ENCODE results near the gene EXOC6. TPM values are rescaled to one million over a fixed set of nuclear protein-coding genes. Genes with fewer than 3 reads are reported as not detected.

EXOC6 gene
- total RNA-seq, 2 donors from 2014 or later, result 12.6 to 15.2 TPM

DNA sequence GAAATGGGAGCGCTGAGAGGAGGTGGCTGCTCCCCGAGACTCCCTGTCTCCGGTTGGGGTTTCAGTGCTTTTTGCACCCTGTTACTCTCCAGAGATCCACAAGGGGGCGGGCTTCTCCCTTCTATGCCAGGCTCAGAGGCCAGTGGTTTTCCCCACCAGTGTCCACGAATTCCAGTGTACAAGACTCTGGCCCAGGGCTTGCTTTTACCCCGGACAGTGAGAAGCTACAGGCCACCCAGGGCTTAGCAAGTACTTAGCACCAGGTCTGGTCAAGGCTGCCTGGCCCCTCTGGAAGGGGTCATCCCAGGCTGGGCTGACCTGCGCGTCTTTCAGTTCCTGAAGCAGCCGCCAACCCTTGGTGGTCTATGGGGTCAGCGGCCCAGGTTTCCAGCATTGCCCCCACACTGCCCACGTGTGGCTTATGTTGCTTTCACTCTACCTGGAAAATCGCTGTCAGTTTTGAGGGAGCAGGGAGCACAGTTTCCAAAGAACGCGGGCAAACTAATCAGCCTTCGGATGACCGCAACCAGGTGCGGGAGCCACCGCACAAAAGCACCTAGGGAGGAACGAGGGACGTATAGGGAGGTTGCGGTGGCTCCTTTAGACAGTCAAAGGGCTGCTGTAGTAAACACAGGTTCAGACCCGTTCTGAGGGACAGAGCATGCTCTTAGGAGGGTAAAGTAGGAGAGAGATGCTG is 232.2 kb downstream of the EXOC6 start:
- Histone ChIP-seq H3K27me3 (peaks cover 13% of the 10 kb centered on the region), H3K36me3 (no peaks in the 10 kb centered on the region), H3K27ac (no peak overlapping the region), H3K9me3 (no peaks in the 10 kb centered on the region), H3K4me3 (no peak overlapping the region), H3K4me1 (no peaks in the 10 kb centered on the region), H3K9ac (ENCODE audit: low read depth in 2 of 2, low read length in 2 of 2) (no peak overlapping the region)
- TF ChIP-seq, protein P1, sequence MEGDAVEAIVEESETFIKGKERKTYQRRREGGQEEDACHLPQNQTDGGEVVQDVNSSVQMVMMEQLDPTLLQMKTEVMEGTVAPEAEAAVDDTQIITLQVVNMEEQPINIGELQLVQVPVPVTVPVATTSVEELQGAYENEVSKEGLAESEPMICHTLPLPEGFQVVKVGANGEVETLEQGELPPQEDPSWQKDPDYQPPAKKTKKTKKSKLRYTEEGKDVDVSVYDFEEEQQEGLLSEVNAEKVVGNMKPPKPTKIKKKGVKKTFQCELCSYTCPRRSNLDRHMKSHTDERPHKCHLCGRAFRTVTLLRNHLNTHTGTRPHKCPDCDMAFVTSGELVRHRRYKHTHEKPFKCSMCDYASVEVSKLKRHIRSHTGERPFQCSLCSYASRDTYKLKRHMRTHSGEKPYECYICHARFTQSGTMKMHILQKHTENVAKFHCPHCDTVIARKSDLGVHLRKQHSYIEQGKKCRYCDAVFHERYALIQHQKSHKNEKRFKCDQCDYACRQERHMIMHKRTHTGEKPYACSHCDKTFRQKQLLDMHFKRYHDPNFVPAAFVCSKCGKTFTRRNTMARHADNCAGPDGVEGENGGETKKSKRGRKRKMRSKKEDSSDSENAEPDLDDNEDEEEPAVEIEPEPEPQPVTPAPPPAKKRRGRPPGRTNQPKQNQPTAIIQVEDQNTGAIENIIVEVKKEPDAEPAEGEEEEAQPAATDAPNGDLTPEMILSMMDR (IDR thresholded peaks at IDR 0.05), result peak; percentile 67
- intact Hi-C loops (cut with DNase I), result loop anchor here (1.0 to 5.0 kb wide), 2 partner anchors 208 to 272 kb away; no protein-coding TSS in a partner anchor
- peak; percentile 49 for DNase-seq

DNA sequence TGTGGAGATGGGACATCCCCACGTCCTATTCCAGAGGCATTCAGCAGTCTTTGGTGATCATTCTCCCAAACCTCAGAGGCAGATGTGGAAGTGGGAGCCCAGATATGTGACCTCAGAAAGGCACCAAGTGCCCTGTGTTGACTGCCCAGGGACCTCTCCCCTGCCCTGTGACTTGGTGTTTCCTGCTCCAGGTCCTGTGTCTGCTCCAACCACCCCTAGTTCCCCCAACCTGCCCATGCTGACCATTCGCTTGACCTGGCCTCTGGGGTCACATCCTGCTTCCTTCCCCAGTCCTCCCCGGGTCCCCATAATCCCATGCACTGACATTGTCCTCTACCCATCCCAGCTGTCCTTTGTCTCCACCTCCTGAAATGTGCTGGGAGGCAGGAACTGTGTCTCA is 233.0 kb downstream of the EXOC6 start:
- H3K27ac ChIP-seq, result no peak overlapping the region
- intact Hi-C loops (cut with DNase I), result loop anchor here (5.0 kb wide), 1 partner anchor 271 kb away; no protein-coding TSS in a partner anchor
- TF ChIP-seq, protein P1 (IDR thresholded peaks at IDR 0.05), result no peak
- peaks cover 9% of the 10 kb centered on the region for H3K27me3 ChIP-seq
- H3K4me1 ChIP-seq, result no peaks in the 10 kb centered on the region
- no peaks in the 10 kb centered on the region for H3K9me3 ChIP-seq
- H3K4me3 ChIP-seq, result no peak overlapping the region
- DNase-seq, result peak; percentile 12
- no peak overlapping the region for H3K9ac ChIP-seq (ENCODE audit: low read depth in 2 of 2, low read length in 2 of 2)
- no peaks in the 10 kb centered on the region for H3K36me3 ChIP-seq

DNA sequence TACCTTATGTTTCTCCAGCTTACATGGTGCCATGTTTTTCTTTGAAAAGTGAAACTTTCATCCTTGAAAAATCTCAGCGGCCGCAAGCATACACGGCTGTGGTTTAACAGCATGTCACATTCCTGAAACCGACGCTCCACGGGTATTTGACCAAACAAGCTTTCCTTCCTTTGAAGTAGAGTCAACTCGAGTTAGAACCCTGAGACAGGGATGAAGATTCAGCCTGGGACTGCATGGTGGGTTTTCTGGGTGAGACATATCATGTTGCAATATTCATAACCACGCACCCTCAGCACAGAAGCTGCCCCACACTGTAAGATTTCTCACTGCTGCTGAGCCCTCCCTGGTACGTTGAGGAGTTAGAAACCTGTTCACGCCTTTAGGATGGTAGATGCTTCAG is 233.5 kb downstream of the EXOC6 start:
- no peaks in the 10 kb centered on the region for H3K9me3 ChIP-seq
- no peak overlapping the region for H3K27ac ChIP-seq
- H3K27me3 ChIP-seq, result peaks cover 9% of the 10 kb centered on the region
- no peaks in the 10 kb centered on the region for H3K4me1 ChIP-seq
- H3K36me3 ChIP-seq, result no peaks in the 10 kb centered on the region
- intact Hi-C loops (cut with DNase I), result loop anchor here (5.0 kb wide), 1 partner anchor 270 kb away; no protein-coding TSS in a partner anchor
- no peak overlapping the region for H3K9ac ChIP-seq (ENCODE audit: low read depth in 2 of 2, low read length in 2 of 2)
- H3K4me3 ChIP-seq, result no peak overlapping the region
- TF ChIP-seq, protein P1 (IDR thresholded peaks at IDR 0.05), result no peak
- peak; percentile 12 for DNase-seq

DNA sequence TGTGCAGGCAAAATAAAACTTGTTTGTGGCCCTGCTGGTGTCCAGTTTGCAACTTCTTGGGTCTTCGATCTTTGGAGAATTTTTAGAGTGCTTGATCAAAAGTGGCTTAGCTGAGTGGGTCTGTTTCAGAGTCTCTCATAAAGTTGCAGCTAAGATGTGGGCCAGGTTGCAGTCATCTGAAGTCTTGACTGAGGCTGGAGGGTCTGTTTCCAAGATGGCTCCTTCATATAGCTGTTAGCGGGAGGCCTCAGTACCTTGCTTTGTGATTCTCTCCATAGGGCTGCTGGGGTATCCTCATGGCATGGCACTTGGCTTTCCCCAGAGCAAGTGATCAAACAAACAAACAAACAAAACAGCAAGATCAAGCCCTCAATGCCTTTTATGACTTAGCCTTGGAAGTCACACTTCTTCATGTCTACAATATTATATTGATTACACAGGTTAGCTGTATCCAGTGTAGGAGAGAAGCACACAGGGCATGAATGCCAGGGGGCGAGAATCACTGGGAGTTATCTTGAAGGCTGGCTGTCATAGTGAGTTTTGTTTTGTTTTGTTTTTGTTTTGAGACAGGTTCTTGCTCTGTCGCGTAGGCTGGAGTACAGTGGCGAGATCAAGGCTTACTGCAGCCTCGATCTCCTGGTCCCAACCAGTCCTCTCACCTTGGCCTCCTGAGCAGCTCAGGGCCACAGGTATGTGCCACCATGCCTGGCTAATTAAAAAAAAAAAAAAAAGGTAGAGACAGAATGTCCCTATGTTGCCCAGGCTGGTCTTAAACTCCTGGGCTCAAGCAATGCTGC is 235.6 kb downstream of the EXOC6 start:
- Histone ChIP-seq H3K36me3 (no peaks in the 10 kb centered on the region), H3K27me3 (no peaks in the 10 kb centered on the region), H3K9me3 (no peaks in the 10 kb centered on the region), H3K9ac (ENCODE audit: low read depth in 2 of 2, low read length in 2 of 2) (no peak overlapping the region), H3K4me1 (no peaks in the 10 kb centered on the region), H3K4me3 (no peak overlapping the region), H3K27ac (no peak overlapping the region)
- TF ChIP-seq, protein P1 (IDR thresholded peaks at IDR 0.05), result no peak
- intact Hi-C loops (cut with DNase I), result loop anchor here (5.0 kb wide), 1 partner anchor 268 kb away; no protein-coding TSS in a partner anchor
- DNase-seq, result peak; percentile 3

DNA sequence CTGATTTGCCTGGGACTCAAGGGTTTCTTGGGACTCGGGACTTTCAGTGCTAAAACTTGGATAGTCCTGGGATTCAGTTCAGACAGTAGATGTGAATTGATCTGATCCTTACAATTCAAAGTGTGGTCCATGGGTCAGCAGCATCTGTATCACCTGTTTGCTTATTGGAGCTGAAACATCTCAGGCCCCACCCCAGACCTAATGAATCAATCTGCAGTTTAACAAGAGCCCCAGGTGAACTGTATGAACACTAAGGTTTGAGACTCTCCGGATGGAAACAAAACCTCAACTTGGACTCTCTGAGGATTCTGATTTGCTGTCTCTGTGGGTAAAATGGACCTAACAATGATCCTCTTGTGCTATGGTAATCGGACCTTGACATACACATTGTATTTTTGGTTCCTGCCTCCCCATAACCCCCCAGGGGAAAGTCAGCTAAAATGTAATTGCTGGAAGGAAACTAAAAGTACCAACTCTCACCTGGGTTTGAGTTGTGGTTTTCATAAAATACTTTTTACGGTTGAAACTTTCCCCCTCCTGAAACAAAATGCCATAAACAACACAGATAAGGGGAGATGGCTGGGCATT is 237.0 kb downstream of the EXOC6 start:
- TF ChIP-seq, protein P1 (IDR thresholded peaks at IDR 0.05), result no peak
- DNase-seq, result peak; percentile 6
- Histone ChIP-seq H3K27me3 (no peaks in the 10 kb centered on the region), H3K27ac (no peak overlapping the region), H3K9me3 (no peaks in the 10 kb centered on the region), H3K9ac (ENCODE audit: low read depth in 2 of 2, low read length in 2 of 2) (no peak overlapping the region), H3K36me3 (no peaks in the 10 kb centered on the region), H3K4me3 (no peak overlapping the region), H3K4me1 (no peaks in the 10 kb centered on the region)
- intact Hi-C loops (cut with DNase I), result no loop called here

Measured in colonic mucosa (tissue), 4 donors.